ENCODE measurements around the gene GDF9. TPM values are rescaled to one million over a fixed set of nuclear protein-coding genes. Genes with fewer than 3 reads are reported as not detected.

Gene GDF9
- total and polyA plus RNA-seq, 4 donors = 0.19 to 0.84 (median 0.39) TPM; not detected in 1

DNA sequence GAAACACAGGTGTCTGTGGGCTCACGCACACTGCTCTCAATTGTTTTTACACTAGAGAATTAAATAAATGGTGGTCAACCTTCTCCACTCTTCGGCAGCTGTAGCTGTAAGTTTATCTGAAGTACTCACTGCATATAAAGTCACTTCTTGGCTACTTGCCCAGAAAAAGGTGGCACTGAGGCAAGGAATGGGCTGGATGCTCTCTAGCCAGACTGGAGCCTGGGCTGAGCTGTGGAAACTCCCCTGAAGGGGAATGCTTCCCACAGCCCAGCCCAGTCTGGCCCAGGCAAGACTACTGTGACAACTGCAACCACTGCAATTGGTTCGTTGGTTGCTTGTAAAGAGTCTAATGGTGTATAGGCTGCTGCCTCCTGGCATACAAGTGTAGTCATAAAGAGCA is 11.7 kb upstream of the GDF9 start:
- H3K27me3 ChIP-seq (ENCODE audit: control insufficient read depth in 1 of 2, insufficient read depth in 2 of 2, low read length in 1 of 2) = no peaks in the 10 kb centered on the region
- H3K36me3 ChIP-seq (ENCODE audit: control insufficient read depth in 1 of 2, insufficient read depth in 2 of 2, low read length in 1 of 2) = peaks cover 0 to 2% of the 10 kb centered on the region in 2 donors
- peaks cover 0 to 5% of the 10 kb centered on the region in 2 donors for H3K4me1 ChIP-seq (ENCODE audit: control insufficient read depth in 1 of 2, insufficient read depth in 2 of 2, low read length in 2 of 2)
- no peaks in the 10 kb centered on the region for H3K9me3 ChIP-seq (ENCODE audit: control insufficient read depth, low read length)
- WGBS, 2 donors = 31 to 32% methylated on average over 3 of the region's 3 CpGs
- H3K27ac ChIP-seq (ENCODE audit: low read depth in 1 of 2, low read length in 2 of 2) = no peak overlapping the region
- DNase-seq = peak in 1 of 2 donors; percentile 59
- intact Hi-C loops (cut with DNase I) = no loop called here
- no peak overlapping the region for H3K4me3 ChIP-seq (ENCODE audit: low read length in 2 of 2)
- peak; percentile 57 for ATAC-seq (ENCODE audit: low FRiP score)

DNA sequence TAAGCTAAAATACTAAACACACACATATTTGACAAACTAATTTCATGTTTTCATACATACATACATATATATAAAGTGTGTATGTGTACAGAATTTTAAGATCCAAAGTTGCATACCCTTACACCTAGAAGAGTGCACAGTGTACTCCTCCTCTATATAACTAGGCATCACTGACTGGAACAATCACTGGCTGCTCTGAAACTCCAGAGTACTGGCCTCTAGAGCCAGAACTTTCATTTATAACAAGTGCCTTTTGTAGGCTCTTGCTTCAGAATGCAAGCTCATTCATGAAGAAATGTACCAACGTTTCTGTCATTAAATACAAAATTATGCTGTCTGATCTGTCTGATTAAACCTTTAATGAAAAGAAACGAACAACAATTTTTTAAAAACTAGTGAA is 11.2 kb upstream of the GDF9 start:
- Histone ChIP-seq H3K27ac (ENCODE audit: low read depth in 1 of 2, low read length in 2 of 2) (no peak overlapping the region), H3K36me3 (ENCODE audit: control insufficient read depth in 1 of 2, insufficient read depth in 2 of 2, low read length in 1 of 2) (peaks cover 0 to 2% of the 10 kb centered on the region in 2 donors), H3K27me3 (ENCODE audit: control insufficient read depth in 1 of 2, insufficient read depth in 2 of 2, low read length in 1 of 2) (no peaks in the 10 kb centered on the region), H3K4me3 (ENCODE audit: low read length in 2 of 2) (no peak overlapping the region), H3K4me1 (ENCODE audit: control insufficient read depth in 1 of 2, insufficient read depth in 2 of 2, low read length in 2 of 2) (peaks cover 0 to 9% of the 10 kb centered on the region in 2 donors), H3K9me3 (ENCODE audit: control insufficient read depth, low read length) (no peaks in the 10 kb centered on the region)
- 66 to 70% methylated on average over 2 of the region's 2 CpGs for WGBS, 2 donors
- no peak for ATAC-seq (ENCODE audit: low FRiP score)
- no peak for DNase-seq
- intact Hi-C loops (cut with DNase I) = no loop called here

DNA sequence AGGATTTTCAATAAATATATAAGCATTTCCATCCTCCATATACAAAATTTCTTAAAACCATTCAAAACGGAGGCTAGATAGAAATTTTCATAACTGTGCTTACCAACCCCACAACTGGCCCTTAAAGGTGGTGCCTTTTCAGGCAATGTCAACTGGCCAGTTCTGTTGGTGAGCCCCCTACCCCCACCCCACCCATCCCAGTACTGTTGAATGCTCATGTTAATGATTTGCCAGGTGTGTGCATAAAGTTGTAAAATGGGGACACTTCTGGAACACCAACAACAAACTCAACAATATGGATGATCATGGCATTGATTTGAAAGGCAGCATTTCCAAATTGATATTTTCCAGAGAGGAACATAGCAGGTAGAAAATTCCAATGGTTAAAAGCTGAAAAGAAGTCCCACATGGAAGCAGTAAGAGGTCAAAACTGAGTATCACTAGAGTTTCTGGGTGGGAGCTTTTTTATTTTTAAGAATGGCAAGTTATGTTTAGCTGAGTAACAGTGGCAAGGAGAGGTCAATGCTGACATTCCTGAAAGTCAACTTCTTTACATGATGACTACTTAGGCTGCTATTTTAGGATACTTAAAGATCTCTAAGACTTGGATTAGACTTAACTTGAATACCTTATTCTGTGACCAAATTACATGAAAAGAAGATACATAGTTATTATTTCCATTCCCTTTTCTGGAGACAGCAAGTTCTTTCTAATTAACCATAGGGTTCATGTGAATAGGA is 9.9 kb upstream of the GDF9 start:
- DNase-seq (no peak), ATAC-seq (ENCODE audit: low FRiP score) (no peak)
- Histone ChIP-seq H3K27ac (ENCODE audit: low read depth in 1 of 2, low read length in 2 of 2) (no peak overlapping the region), H3K9me3 (ENCODE audit: control insufficient read depth, low read length) (no peaks in the 10 kb centered on the region), H3K4me1 (ENCODE audit: control insufficient read depth in 1 of 2, insufficient read depth in 2 of 2, low read length in 2 of 2) (peaks cover 0 to 9% of the 10 kb centered on the region in 2 donors), H3K27me3 (ENCODE audit: control insufficient read depth in 1 of 2, insufficient read depth in 2 of 2, low read length in 1 of 2) (no peaks in the 10 kb centered on the region), H3K4me3 (ENCODE audit: low read length in 2 of 2) (no peak overlapping the region), H3K36me3 (ENCODE audit: control insufficient read depth in 1 of 2, insufficient read depth in 2 of 2, low read length in 1 of 2) (peaks cover 0 to 4% of the 10 kb centered on the region in 2 donors)
- WGBS, 2 donors = 84 to 89% methylated on average over 1 of the region's 1 CpG
- intact Hi-C loops (cut with DNase I) = no loop called here

DNA sequence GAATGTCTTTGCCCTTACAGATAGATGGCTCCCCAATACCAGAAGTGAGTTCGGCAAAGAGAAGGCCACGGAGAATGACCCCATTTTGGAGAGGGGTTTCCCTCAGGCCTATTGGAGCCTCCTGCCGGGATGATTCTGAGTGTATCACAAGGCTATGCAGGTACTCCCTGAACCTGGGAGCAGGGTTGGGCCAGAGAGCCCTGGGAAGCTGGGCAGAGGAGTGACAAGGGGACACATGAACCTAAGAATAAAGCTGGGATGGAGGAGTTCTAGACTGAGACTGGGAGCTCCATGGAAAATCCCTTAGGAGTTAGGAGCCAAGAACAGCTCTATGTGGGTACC is 7.6 kb upstream of the GDF9 start:
- H3K9me3 ChIP-seq (ENCODE audit: control insufficient read depth, low read length) = no peaks in the 10 kb centered on the region
- H3K27me3 ChIP-seq (ENCODE audit: control insufficient read depth in 1 of 2, insufficient read depth in 2 of 2, low read length in 1 of 2) = no peaks in the 10 kb centered on the region
- WGBS, 2 donors = 95 to 96% methylated on average over 3 of the region's 3 CpGs
- intact Hi-C loops (cut with DNase I) = no loop called here
- H3K4me1 ChIP-seq (ENCODE audit: control insufficient read depth in 1 of 2, insufficient read depth in 2 of 2, low read length in 2 of 2) = peaks cover 0 to 9% of the 10 kb centered on the region in 2 donors
- no peak overlapping the region for H3K4me3 ChIP-seq (ENCODE audit: low read length in 2 of 2)
- no peak for ATAC-seq (ENCODE audit: low FRiP score)
- peaks cover 0 to 1% of the 10 kb centered on the region in 2 donors for H3K36me3 ChIP-seq (ENCODE audit: control insufficient read depth in 1 of 2, insufficient read depth in 2 of 2, low read length in 1 of 2)
- no peak for DNase-seq
- peak overlapping the region in 1 of 2 donors; percentile 8 for H3K27ac ChIP-seq (ENCODE audit: low read depth in 1 of 2, low read length in 2 of 2)

DNA sequence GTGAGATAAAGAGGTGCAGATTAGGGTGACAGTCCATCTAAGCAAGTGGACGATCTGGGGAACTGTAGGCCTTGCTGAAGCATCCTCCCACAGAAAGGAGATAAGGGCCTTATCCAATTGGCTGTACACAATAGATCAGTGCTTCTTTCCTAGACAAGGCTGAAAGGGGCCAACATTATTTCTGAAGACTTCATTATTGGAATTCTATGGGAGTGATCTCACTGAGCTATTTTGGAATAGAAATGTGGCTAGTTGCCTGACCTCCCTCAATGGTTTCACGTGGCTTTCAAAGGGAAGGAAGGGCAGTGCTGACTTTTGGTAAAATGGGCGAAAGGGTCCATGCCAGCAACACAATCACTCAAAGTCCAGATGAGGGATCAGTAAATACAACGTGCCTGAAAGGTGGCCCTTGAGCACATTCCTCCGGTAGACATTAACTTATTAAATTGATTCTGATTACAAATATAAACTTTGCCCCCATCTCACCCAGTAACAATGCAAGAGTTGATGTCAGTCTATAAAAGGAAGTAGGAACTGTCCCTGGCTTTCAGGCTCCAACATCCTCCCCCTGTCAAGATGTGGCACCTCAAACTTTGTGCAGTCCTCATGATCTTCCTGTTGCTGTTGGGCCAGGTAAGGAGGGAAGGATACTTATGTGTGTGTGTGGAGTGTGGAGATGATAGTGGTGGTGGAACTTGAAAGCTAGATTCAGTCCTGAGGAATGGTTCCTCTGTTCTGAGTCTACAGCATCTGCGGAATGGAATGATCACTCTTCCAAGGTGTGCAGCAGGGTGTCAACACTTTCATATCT is 7.1 kb upstream of the GDF9 start, which contains the start of gene LEAP2:
LEAP2 (plus strand) TSS at position 550 of the 811 bp plus-strand sequence; CDS start at position 577, 27 bp downstream.
- peak within 1 kb of the TSS in 1 of 2 donors; percentile 34 for H3K27ac ChIP-seq (ENCODE audit: low read depth in 1 of 2, low read length in 2 of 2)
- DNase-seq (no peak), ATAC-seq (ENCODE audit: low FRiP score) (no peak)
- H3K27me3 ChIP-seq (ENCODE audit: control insufficient read depth in 1 of 2, insufficient read depth in 2 of 2, low read length in 1 of 2) = no peaks in the 10 kb centered on the region
- WGBS, 2 donors = 44 to 46% methylated on average over 6 of the region's 6 CpGs
- intact Hi-C loops (cut with DNase I) = no loop called here
- H3K36me3 ChIP-seq (ENCODE audit: control insufficient read depth in 1 of 2, insufficient read depth in 2 of 2, low read length in 1 of 2) = peaks cover 0 to 1% of the 10 kb centered on the region in 2 donors
- H3K4me3 ChIP-seq (ENCODE audit: low read length in 2 of 2) = no peak within 1 kb of the TSS
- peaks cover 0 to 9% of the 10 kb centered on the region in 2 donors for H3K4me1 ChIP-seq (ENCODE audit: control insufficient read depth in 1 of 2, insufficient read depth in 2 of 2, low read length in 2 of 2)
- H3K9me3 ChIP-seq (ENCODE audit: control insufficient read depth, low read length) = no peaks in the 10 kb centered on the region

DNA sequence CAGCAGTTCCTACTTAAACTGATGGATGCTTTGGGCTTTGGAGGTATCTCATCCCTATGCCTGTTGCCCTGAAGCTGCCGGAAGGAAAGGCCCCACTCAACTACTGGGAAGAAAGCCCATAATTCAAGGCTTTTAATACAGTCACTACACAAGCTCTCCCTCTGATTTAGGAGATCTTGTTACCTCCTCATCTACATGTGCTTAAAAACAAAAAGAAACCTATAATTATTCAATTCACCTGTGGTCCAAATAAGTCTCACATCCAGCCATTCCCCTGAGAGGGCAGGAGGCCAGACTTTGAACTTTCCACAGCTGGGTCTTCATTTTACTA is 6.5 kb upstream of the GDF9 start:
- Histone ChIP-seq H3K9me3 (ENCODE audit: control insufficient read depth, low read length) (no peaks in the 10 kb centered on the region), H3K27me3 (ENCODE audit: control insufficient read depth in 1 of 2, insufficient read depth in 2 of 2, low read length in 1 of 2) (no peaks in the 10 kb centered on the region), H3K4me3 (ENCODE audit: low read length in 2 of 2) (no peak overlapping the region), H3K4me1 (ENCODE audit: control insufficient read depth in 1 of 2, insufficient read depth in 2 of 2, low read length in 2 of 2) (peaks cover 0 to 9% of the 10 kb centered on the region in 2 donors), H3K27ac (ENCODE audit: low read depth in 1 of 2, low read length in 2 of 2) (peak overlapping the region in 1 of 2 donors; percentile 34), H3K36me3 (ENCODE audit: control insufficient read depth in 1 of 2, insufficient read depth in 2 of 2, low read length in 1 of 2) (peaks cover 0 to 1% of the 10 kb centered on the region in 2 donors)
- ATAC-seq (ENCODE audit: low FRiP score) = no peak
- intact Hi-C loops (cut with DNase I) = no loop called here
- WGBS, 2 donors = 79 to 83% methylated on average over 1 of the region's 1 CpG
- no peak for DNase-seq

DNA sequence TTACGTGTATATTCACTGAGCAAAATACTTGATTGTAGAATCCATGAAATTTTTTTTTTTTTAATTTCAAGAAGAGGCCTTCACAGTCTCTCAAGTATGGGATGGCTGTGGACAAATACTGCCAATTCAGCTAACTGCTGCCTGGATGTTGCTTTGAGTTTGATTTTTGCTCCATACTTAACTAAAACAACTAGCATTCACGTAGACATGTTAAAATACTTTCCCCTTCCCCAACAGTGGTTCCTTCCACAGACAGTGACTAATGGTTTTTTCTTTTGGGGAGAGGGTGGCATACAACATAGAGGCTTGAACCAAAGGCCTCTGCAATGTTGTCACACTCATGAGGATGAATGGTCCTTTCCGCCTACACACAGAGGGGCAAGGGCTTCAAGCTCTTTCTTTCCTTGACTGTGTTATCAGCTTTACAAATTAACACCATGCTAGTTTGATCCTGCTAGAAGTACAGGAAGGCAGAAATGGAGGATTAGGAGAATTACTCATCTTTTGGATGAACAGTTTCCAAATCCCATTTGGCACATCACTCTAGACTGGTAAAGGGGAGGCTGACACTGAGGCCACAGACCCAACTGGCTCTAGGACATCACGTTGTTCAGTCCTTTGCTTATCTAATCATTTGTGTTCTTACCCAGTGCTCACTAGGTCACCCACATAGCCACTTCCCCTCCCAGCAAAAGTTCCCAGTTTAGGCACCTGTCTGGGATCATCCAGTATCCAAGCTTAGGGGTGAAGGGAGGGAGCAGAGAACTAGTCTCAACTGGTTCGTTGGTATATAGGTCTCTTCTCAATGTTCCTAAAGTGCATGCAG is 5.4 kb upstream of the GDF9 start:
- no peaks in the 10 kb centered on the region for H3K9me3 ChIP-seq (ENCODE audit: control insufficient read depth, low read length)
- no peak overlapping the region for H3K4me3 ChIP-seq (ENCODE audit: low read length in 2 of 2)
- intact Hi-C loops (cut with DNase I) = no loop called here
- ATAC-seq (ENCODE audit: low FRiP score) (no peak), DNase-seq (no peak)
- H3K27ac ChIP-seq (ENCODE audit: low read depth in 1 of 2, low read length in 2 of 2) = no peak overlapping the region
- WGBS, 2 donors = 76 to 78% methylated on average over 5 of the region's 5 CpGs
- peaks cover 0 to 9% of the 10 kb centered on the region in 2 donors for H3K4me1 ChIP-seq (ENCODE audit: control insufficient read depth in 1 of 2, insufficient read depth in 2 of 2, low read length in 2 of 2)
- H3K27me3 ChIP-seq (ENCODE audit: control insufficient read depth in 1 of 2, insufficient read depth in 2 of 2, low read length in 1 of 2) = no peaks in the 10 kb centered on the region
- H3K36me3 ChIP-seq (ENCODE audit: control insufficient read depth in 1 of 2, insufficient read depth in 2 of 2, low read length in 1 of 2) = peaks cover 0 to 1% of the 10 kb centered on the region in 2 donors

DNA sequence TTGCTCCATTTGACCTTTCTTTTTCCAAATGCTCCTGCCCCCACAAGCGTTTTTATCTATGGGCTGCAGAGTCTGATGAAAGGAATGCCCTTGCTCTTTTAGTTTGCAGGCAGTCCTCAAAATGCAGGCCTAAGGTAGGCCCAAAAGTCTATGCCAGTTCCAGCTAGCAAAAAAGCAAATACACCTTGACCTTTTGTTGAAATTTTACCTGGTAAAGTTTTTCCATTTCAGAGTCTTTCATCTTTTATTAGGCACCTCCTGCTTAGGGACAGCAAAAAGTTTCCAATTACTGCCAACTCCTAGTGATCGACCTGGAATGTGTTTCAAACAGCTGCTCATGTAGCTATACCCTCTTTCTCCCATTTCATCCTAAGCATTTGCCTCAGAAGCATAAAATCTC is 4.5 kb upstream of the GDF9 start:
- no peaks in the 10 kb centered on the region for H3K9me3 ChIP-seq (ENCODE audit: control insufficient read depth, low read length)
- peaks cover 0 to 5% of the 10 kb centered on the region in 2 donors for H3K4me1 ChIP-seq (ENCODE audit: control insufficient read depth in 1 of 2, insufficient read depth in 2 of 2, low read length in 2 of 2)
- WGBS, 2 donors = 65 to 71% methylated on average over 2 of the region's 2 CpGs
- DNase-seq = no peak
- no peaks in the 10 kb centered on the region for H3K27me3 ChIP-seq (ENCODE audit: control insufficient read depth in 1 of 2, insufficient read depth in 2 of 2, low read length in 1 of 2)
- peaks cover 0 to 1% of the 10 kb centered on the region in 2 donors for H3K36me3 ChIP-seq (ENCODE audit: control insufficient read depth in 1 of 2, insufficient read depth in 2 of 2, low read length in 1 of 2)
- ATAC-seq (ENCODE audit: low FRiP score) = no peak
- intact Hi-C loops (cut with DNase I) = no loop called here
- no peak overlapping the region for H3K4me3 ChIP-seq (ENCODE audit: low read length in 2 of 2)
- H3K27ac ChIP-seq (ENCODE audit: low read depth in 1 of 2, low read length in 2 of 2) = no peak overlapping the region

Data from aorta (tissue), 5 donors.